GM12878 (cell line): ENCODE data around the gene SYNGR3. TPM values are rescaled to one million over a fixed set of nuclear protein-coding genes. Genes with fewer than 3 reads are reported as not detected.

ENCODE experiments used
- BHLHE40 ChIP-seq, 2 experiments: fragments of 450-650 bp in 1 of 2; IDR thresholded peaks; 2 replicates each; pipeline ENCODE4 v1.6.1; 2011 to 2017; ENCODE audit warnings: low read depth in 2 of 2, borderline replicate concordance in 1 of 2, improper control_type of control experiment in 1 of 2, low read length in 1 of 2, mild to moderate bottlenecking in 1 of 2
- BRCA1 ChIP-seq: IDR thresholded peaks from 2 replicates; pipeline ENCODE4 v1.6.1; 2011; ENCODE audit warnings: low read depth, low read length, improper control_type of control experiment
- CBX3 ChIP-seq: fragments of 200-600 bp; sonication (generic); IDR thresholded peaks from 2 replicates; pipeline ENCODE4 v1.6.1; 2016; ENCODE audit warnings: low read depth, borderline replicate concordance
- CHD4 ChIP-seq: fragments of 200-600 bp; sonication (generic); IDR thresholded peaks from 2 replicates; pipeline ENCODE4 v1.6.1; 2016; ENCODE audit warnings: mild to moderate bottlenecking
- EED ChIP-seq: sonication (generic); IDR thresholded peaks from 2 replicates; pipeline ENCODE4 v1.6.1; 2016; ENCODE audit warnings: antibody characterized with exemption, low read depth
- EGR1 ChIP-seq, 2 experiments: IDR thresholded peaks; 1 replicate in 1 of 2; 2 replicates in 1 of 2; pipeline ENCODE4 v1.6.1; 2011 to 2012; ENCODE audit warnings: low read depth in 2 of 2, low read length in 2 of 2, borderline replicate concordance in 1 of 2, mild to moderate bottlenecking in 1 of 2, moderate library complexity in 1 of 2
- EZH2 ChIP-seq: IDR thresholded peaks from 2 replicates; pipeline ENCODE4 v1.6.1; 2012; ENCODE audit warnings: low read depth, mild to moderate bottlenecking, control low read depth, inconsistent platforms, low read length, borderline replicate concordance; ENCODE audit not compliant: control insufficient read depth
- HDAC6 ChIP-seq: fragments of 200-600 bp; sonication (generic); IDR thresholded peaks from one replicate; pipeline ENCODE4 v1.8.0; 2017; ENCODE audit warnings: antibody characterized with exemption; ENCODE audit not compliant: unreplicated experiment
- MTA3 ChIP-seq: IDR thresholded peaks from 2 replicates; pipeline ENCODE4 v1.6.1; 2012; ENCODE audit warnings: low read length, inconsistent platforms, borderline replicate concordance
- NFYA ChIP-seq: IDR thresholded peaks from 2 replicates; pipeline ENCODE4 v1.6.1; 2011; ENCODE audit warnings: low read depth, mild to moderate bottlenecking, low read length, improper control_type of control experiment, borderline replicate concordance
- NFYB ChIP-seq: IDR thresholded peaks from 2 replicates; pipeline ENCODE4 v1.6.1; 2011; ENCODE audit warnings: low read depth, mild to moderate bottlenecking, low read length, improper control_type of control experiment, moderate library complexity; ENCODE audit not compliant: insufficient read depth
- PKNOX1 ChIP-seq: fragments of 450-650 bp; IDR thresholded peaks from 2 replicates; pipeline ENCODE4 v1.6.1; 2016; ENCODE audit warnings: mild to moderate bottlenecking
- POLR2AphosphoS5 ChIP-seq: IDR thresholded peaks from 2 replicates; pipeline ENCODE4 v1.6.1; 2011; ENCODE audit warnings: mild to moderate bottlenecking, low read length, inconsistent platforms
- SMARCA5 ChIP-seq: fragments of 450-650 bp; IDR thresholded peaks from 2 replicates; pipeline ENCODE4 v1.6.1; 2017; ENCODE audit warnings: mild to moderate bottlenecking
- STAT3 ChIP-seq: IDR thresholded peaks from 2 replicates; pipeline ENCODE4 v1.6.1; 2011; ENCODE audit warnings: low read depth, low read length, improper control_type of control experiment
- TCF3 ChIP-seq: IDR thresholded peaks from 2 replicates; pipeline ENCODE4 v1.6.1; 2012; ENCODE audit warnings: low read depth, mild to moderate bottlenecking, low read length, borderline replicate concordance; ENCODE audit not compliant: insufficient read depth
- TCF7 ChIP-seq: IDR thresholded peaks from 2 replicates; pipeline ENCODE4 v1.6.1; 2014; ENCODE audit warnings: antibody characterized with exemption, borderline replicate concordance
- USF1 ChIP-seq: IDR thresholded peaks from 2 replicates; pipeline ENCODE4 v1.6.1; 2011; ENCODE audit warnings: borderline replicate concordance, low read depth, mild to moderate bottlenecking, moderate library complexity, mixed read lengths, low read length; ENCODE audit not compliant: insufficient read depth; ENCODE audit errors: extremely low read length
- ZNF274 ChIP-seq: IDR thresholded peaks from one replicate; pipeline ENCODE4 v1.8.0; 2011; ENCODE audit not compliant: insufficient read length, insufficient read depth
- ZNF384 ChIP-seq: IDR thresholded peaks from 2 replicates; pipeline ENCODE4 v1.6.1; 2012; ENCODE audit warnings: low read depth, mild to moderate bottlenecking, low read length, improper control_type of control experiment, borderline replicate concordance
- ZNF592 ChIP-seq: fragments of 450-650 bp; IDR thresholded peaks from 2 replicates; pipeline ENCODE4 v1.6.1; 2017; ENCODE audit warnings: mild to moderate bottlenecking, moderate library complexity
- polyA plus RNA-seq, 11 experiments: library from polyadenylated mRNA; depleted of rRNA in 4 of 11; unstranded in 6 of 11; stranded (reverse) in 5 of 11; fragments of >200 nt; fragmentation: Nextera tagmentation in 4 of 11; fragmentation: Illumina TruSeq in 1 of 11; extraction: Ambion mirVana in 4 of 11; extraction: Trizol in 1 of 11; gene quantifications; 1 replicate in 1 of 11; 2 replicates in 10 of 11; pipeline versions ENCODE4 v1.2.1 to v1.2.3, GENCODE V29; 2011 to 2016; ENCODE audit warnings: inconsistent platforms in 2 of 11, missing spikeins in 2 of 11, low read depth in 1 of 11
- total RNA-seq, 4 experiments: library from RNA; depleted of rRNA in 3 of 4; stranded (reverse); fragments of >200 nt in 3 of 4; fragmentation: Illumina TruSeq in 1 of 4; extraction: Trizol in 1 of 4; gene quantifications; 2 replicates each; pipeline versions ENCODE4 v1.2.1 to v1.2.3, GENCODE V29; 2013 to 2021
- TF ChIP-seq, protein P1 (sequence below): IDR thresholded peaks from 2 replicates; pipeline ENCODE4 v1.6.1; 2011; ENCODE audit warnings: borderline replicate concordance, low read depth, mild to moderate bottlenecking, moderate library complexity, low read length; ENCODE audit not compliant: insufficient read depth, poor library complexity, severe bottlenecking

The SYNGR3 gene
- total and polyA plus RNA-seq, 10 of the 15 experiments (the other 5 are each of a cell fraction or from before 2014, with no cell fraction given) = 1.2 to 18.1 (median 6.6) TPM

- TF ChIP-seq, protein P1, sequence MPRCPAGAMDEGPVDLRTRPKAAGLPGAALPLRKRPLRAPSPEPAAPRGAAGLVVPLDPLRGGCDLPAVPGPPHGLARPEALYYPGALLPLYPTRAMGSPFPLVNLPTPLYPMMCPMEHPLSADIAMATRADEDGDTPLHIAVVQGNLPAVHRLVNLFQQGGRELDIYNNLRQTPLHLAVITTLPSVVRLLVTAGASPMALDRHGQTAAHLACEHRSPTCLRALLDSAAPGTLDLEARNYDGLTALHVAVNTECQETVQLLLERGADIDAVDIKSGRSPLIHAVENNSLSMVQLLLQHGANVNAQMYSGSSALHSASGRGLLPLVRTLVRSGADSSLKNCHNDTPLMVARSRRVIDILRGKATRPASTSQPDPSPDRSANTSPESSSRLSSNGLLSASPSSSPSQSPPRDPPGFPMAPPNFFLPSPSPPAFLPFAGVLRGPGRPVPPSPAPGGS = peak; percentile 46
- peak; percentile 64; the same call in 1 of the 2 replicates for TF ChIP-seq TCF3
- no peak for TF ChIP-seq STAT3
- TF ChIP-seq NFYA = no peak
- peak; percentile 43 for TF ChIP-seq USF1
- peak; percentile 83; the same call in 1 of the 2 replicates for TF ChIP-seq ZNF592
- no peak for TF ChIP-seq TCF7
- no peak for TF ChIP-seq MTA3
- peak; percentile 41; the same call in 1 of the 2 replicates for TF ChIP-seq BRCA1
- no peak for TF ChIP-seq HDAC6
- peak; percentile 50 for TF ChIP-seq PKNOX1
- no peak for TF ChIP-seq ZNF384
- TF ChIP-seq CBX3 = no peak
- no peak for TF ChIP-seq ZNF274
- TF ChIP-seq CHD4 = no peak
- peak; percentile 96 for TF ChIP-seq POLR2AphosphoS5
- TF ChIP-seq SMARCA5 = no peak
- TF ChIP-seq EGR1 (IDR thresholded peaks at IDR 0.05; ENCODE audit: borderline replicate concordance in 1 of 2, low read depth in 2 of 2, low read length in 2 of 2) = peak; percentile 62 to 85
- no peak for TF ChIP-seq EZH2
- TF ChIP-seq EED = no peak
- TF ChIP-seq NFYB = no peak
- TF ChIP-seq BHLHE40 (IDR thresholded peaks at IDR 0.05; ENCODE audit: borderline replicate concordance in 1 of 2, low read depth in 2 of 2, low read length in 1 of 2) = peak; percentile 57 to 82
These were observed 17.8 kb upstream of the SYNGR3 start, which contains the start of gene TBL3 (continued) for GRCh38 chr16:1971796-1972489.
